ENCODE measurements around the gene PDLIM3. TPM values are rescaled to one million over a fixed set of nuclear protein-coding genes. Genes with fewer than 3 reads are reported as not detected.

Gene PDLIM3
- total RNA-seq, 1 donor, result 3.0 TPM

- H3K4me3 ChIP-seq (ENCODE audit: low read depth, low read length), result no peak overlapping the region
- no peak for DNase-seq (ENCODE audit: low read depth)
- TF ChIP-seq CTCF (IDR thresholded peaks at IDR 0.05; ENCODE audit: insufficient read depth, low read length), result no peak
Measured at GRCh38 chr4:185502386-185502785, 32.9 kb downstream of the PDLIM3 start.

- H3K4me3 ChIP-seq (ENCODE audit: low read depth, low read length), result no peak overlapping the region
- no peak for DNase-seq (ENCODE audit: low read depth)
- TF ChIP-seq CTCF (IDR thresholded peaks at IDR 0.05; ENCODE audit: insufficient read depth, low read length), result no peak
Measured at GRCh38 chr4:185500576-185500975, 34.7 kb downstream of the PDLIM3 start.

GRCh38 chr4:185500035-185500434 is 35.3 kb downstream of the PDLIM3 start:
- H3K4me3 ChIP-seq (ENCODE audit: low read depth, low read length), result no peak overlapping the region
- TF ChIP-seq CTCF (IDR thresholded peaks at IDR 0.05; ENCODE audit: insufficient read depth, low read length), result no peak
- DNase-seq (ENCODE audit: low read depth), result no peak

GRCh38 chr4:185488650-185489049 is 46.7 kb downstream of the PDLIM3 start:
- H3K4me3 ChIP-seq (ENCODE audit: low read depth, low read length), result no peak overlapping the region
- TF ChIP-seq CTCF (IDR thresholded peaks at IDR 0.05; ENCODE audit: insufficient read depth, low read length), result no peak
- DNase-seq (ENCODE audit: low read depth), result no peak

GRCh38 chr4:185481401-185481800 is 53.9 kb downstream of the PDLIM3 start:
- no peak overlapping the region for H3K4me3 ChIP-seq (ENCODE audit: low read depth, low read length)
- DNase-seq (ENCODE audit: low read depth), result no peak
- no peak for TF ChIP-seq CTCF (IDR thresholded peaks at IDR 0.05; ENCODE audit: insufficient read depth, low read length)

- H3K4me3 ChIP-seq (ENCODE audit: low read depth, low read length), result no peak overlapping the region
- DNase-seq (ENCODE audit: low read depth), result no peak
- no peak for TF ChIP-seq CTCF (IDR thresholded peaks at IDR 0.05; ENCODE audit: insufficient read depth, low read length)
Measured at GRCh38 chr4:185480016-185480732, 55.1 kb downstream of the PDLIM3 start.

GRCh38 chr4:185479507-185479971 is 55.8 kb downstream of the PDLIM3 start:
- no peak overlapping the region for H3K4me3 ChIP-seq (ENCODE audit: low read depth, low read length)
- DNase-seq (ENCODE audit: low read depth), result no peak
- no peak for TF ChIP-seq CTCF (IDR thresholded peaks at IDR 0.05; ENCODE audit: insufficient read depth, low read length)

Measured in fibroblast of the aortic adventitia (primary cell).